ENCODE data around the gene RMC1. TPM values are rescaled to one million over a fixed set of nuclear protein-coding genes. Genes with fewer than 3 reads are reported as not detected.

Gene RMC1
- total RNA-seq, 1 experiment from 2014 or later = 38.4 TPM

DNA sequence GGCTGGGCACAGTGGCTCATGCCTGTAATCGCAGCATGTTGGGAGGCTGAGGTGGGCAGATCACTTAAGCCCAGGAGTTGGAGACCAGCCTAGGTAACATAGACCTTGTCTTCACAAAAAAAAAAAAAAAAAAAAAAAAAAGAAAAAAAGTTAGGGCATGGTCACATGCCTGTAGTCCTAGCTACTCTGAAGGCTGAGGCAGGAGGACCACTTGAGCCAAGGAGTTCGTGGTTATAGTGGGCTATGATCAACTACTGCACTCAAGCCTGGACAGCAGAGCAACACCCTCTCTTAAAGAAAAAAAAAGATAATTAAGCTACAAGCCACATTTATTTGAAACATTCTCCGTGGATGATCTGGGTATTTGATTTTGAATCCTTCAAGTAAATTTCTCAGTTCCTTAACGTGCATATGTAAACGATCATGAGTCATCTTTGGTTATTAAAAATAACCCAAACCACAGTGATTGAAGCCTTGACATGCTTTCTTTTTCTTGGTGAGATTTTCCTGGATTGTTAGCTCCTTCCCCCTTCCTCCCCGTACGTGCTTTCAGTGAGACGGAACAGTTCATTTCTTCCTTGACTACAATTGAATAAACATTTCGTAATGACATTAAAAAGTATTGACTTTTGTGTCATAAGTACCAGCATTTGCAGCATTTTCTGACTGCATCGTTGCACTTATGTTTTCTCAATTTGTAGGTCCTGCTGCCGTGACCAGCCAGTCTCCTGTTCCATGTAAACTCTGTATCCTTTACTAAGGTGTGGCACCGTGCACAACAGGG lies 20.3 kb downstream of the RMC1 start:
- H3K4me1 ChIP-seq (ENCODE audit: control insufficient read depth in 1 of 2, insufficient read depth in 2 of 2, low read length in 2 of 2) = peaks cover 0 to 5% of the 10 kb centered on the region in 2 experiments; a peak in 2 of 4 replicates
- H3K27me3 ChIP-seq (ENCODE audit: insufficient read depth, low read length) = no peaks in the 10 kb centered on the region
- H3K4me2 ChIP-seq (ENCODE audit: low read length) = no peak overlapping the region
- no peaks in the 10 kb centered on the region for H4K20me1 ChIP-seq (ENCODE audit: insufficient read depth)
- no peak for ATAC-seq
- no peak overlapping the region for H3K27ac ChIP-seq (ENCODE audit: low read depth, low read length)
- intact Hi-C loops (cut with micrococcal nuclease) = no loop called here
- H2AFZ ChIP-seq (ENCODE audit: low read depth, low read length, poor library complexity, severe bottlenecking) = no peak overlapping the region
- ChIA-PET RAD21 (ENCODE audit: low non-redundant PET in 1 of 2, low total read pairs in 2 of 2, uncharacterized antibody in 2 of 2, unreplicated experiment in 2 of 2) (interaction anchor here in 1 of 2 experiments (0.7 kb wide), 1 partner anchor 179 kb away, joined by 3 read pairs; no protein-coding TSS in a partner anchor), POLR2A (no interaction called here), CTCF (interaction anchor here (0.6 kb wide), 1 partner anchor 107 kb away, joined by 4 read pairs; no protein-coding TSS in a partner anchor)
- no TSS peak for BruUV-seq (replicated peaks)
- no peak overlapping the region for H3K4me3 ChIP-seq (replicated peaks in 1 of 2; ENCODE audit: low read depth in 1 of 2, low read length in 2 of 2)
- no peaks in the 10 kb centered on the region for H3K9me3 ChIP-seq (ENCODE audit: control insufficient read depth in 1 of 2, insufficient read depth in 1 of 2, low read depth in 1 of 2, low read length in 2 of 2)
- no peak overlapping the region for H3K9ac ChIP-seq (ENCODE audit: low read length)
- no peaks in the 10 kb centered on the region for H3K9me2 ChIP-seq (ENCODE audit: insufficient read depth)
- TF ChIP-seq SP1 (IDR thresholded peaks at IDR 0.05; ENCODE audit: low read depth) (no peak), CBX3 (IDR thresholded peaks at IDR 0.05; ENCODE audit: low read depth) (no peak), EZH2phosphoT487 (IDR thresholded peaks at IDR 0.05; ENCODE audit: borderline replicate concordance) (no peak), POLR2AphosphoS5 (IDR thresholded peaks at IDR 0.05; ENCODE audit: low read depth, low read length) (no peak)
- peaks cover 36 to 54% of the 10 kb centered on the region in 2 experiments for H3K36me3 ChIP-seq (ENCODE audit: control insufficient read depth in 1 of 2, insufficient read depth in 2 of 2, low read length in 2 of 2)
- no peak for DNase-seq (ENCODE audit: low read depth, low spot score)
- H3K79me2 ChIP-seq (ENCODE audit: insufficient read depth, low read length) = no peaks in the 10 kb centered on the region

DNA sequence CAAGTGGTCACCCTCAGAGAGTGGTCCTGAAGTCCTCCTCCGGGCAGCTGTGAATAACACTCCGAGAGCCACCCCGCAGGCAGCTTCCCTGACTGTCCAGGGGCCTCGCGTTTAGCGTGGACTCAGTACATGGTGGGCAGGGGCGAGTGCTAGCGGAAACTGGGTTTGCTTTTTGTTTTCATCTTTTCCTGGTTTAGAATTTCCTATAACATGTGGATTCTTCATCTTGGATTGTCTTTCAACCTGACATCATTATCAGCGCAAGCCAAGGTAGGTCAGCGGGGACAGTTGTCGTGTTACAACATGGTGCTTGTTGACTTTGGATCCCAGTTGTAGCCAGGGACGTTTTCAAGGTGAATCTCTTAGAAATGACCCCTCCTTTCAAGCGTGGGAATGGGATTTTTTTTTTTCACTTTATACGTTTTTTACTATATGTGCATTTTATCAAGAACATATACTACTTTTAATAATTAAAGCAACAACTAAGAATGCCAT lies 20.9 kb downstream of the RMC1 start:
- Histone ChIP-seq H3K9me3 (ENCODE audit: control insufficient read depth in 1 of 2, insufficient read depth in 1 of 2, low read depth in 1 of 2, low read length in 2 of 2) (no peaks in the 10 kb centered on the region), H3K9me2 (ENCODE audit: insufficient read depth) (no peaks in the 10 kb centered on the region), H3K4me2 (ENCODE audit: low read length) (no peak overlapping the region), H3K4me1 (ENCODE audit: control insufficient read depth in 1 of 2, insufficient read depth in 2 of 2, low read length in 2 of 2) (peaks cover 4 to 11% of the 10 kb centered on the region in 2 experiments), H4K20me1 (ENCODE audit: insufficient read depth) (no peaks in the 10 kb centered on the region), H3K27ac (ENCODE audit: low read depth, low read length) (no peak overlapping the region), H3K79me2 (ENCODE audit: insufficient read depth, low read length) (no peaks in the 10 kb centered on the region), H3K9ac (ENCODE audit: low read length) (no peak overlapping the region), H3K4me3 (replicated peaks in 1 of 2; ENCODE audit: low read depth in 1 of 2, low read length in 2 of 2) (no peak overlapping the region), H3K36me3 (ENCODE audit: control insufficient read depth in 1 of 2, insufficient read depth in 2 of 2, low read length in 2 of 2) (peaks cover 32 to 53% of the 10 kb centered on the region in 2 experiments), H3K27me3 (ENCODE audit: insufficient read depth, low read length) (no peaks in the 10 kb centered on the region), H2AFZ (ENCODE audit: low read depth, low read length, poor library complexity, severe bottlenecking) (no peak overlapping the region)
- ATAC-seq (no peak), DNase-seq (ENCODE audit: low read depth, low spot score) (no peak)
- RAD21 ChIA-PET (ENCODE audit: low non-redundant PET in 1 of 2, low total read pairs in 2 of 2, uncharacterized antibody in 2 of 2, unreplicated experiment in 2 of 2) = no interaction called here
- intact Hi-C loops (cut with micrococcal nuclease) = no loop called here
- POLR2A ChIA-PET = no interaction called here
- CTCF ChIA-PET = no interaction called here
- no peak for TF ChIP-seq EZH2 (IDR thresholded peaks at IDR 0.05)
- TF ChIP-seq YY1 (IDR thresholded peaks at IDR 0.05; ENCODE audit: extremely low read depth, insufficient replicate concordance, low read depth, low read length) = no peak
- TF ChIP-seq ELF1 (IDR thresholded peaks at IDR 0.05; ENCODE audit: borderline replicate concordance, low read depth) = no peak
- TF ChIP-seq RAD21 (IDR thresholded peaks at IDR 0.05; ENCODE audit: low read depth) = no peak
- TF ChIP-seq POLR2AphosphoS5 (IDR thresholded peaks at IDR 0.05; ENCODE audit: low read depth, low read length) = no peak
- TF ChIP-seq JUND (IDR thresholded peaks at IDR 0.05) = no peak
- TF ChIP-seq, protein P1, sequence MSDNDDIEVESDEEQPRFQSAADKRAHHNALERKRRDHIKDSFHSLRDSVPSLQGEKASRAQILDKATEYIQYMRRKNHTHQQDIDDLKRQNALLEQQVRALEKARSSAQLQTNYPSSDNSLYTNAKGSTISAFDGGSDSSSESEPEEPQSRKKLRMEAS (IDR thresholded peaks at IDR 0.05) = no peak
- no peak for TF ChIP-seq REST (IDR thresholded peaks at IDR 0.05; ENCODE audit: low read depth)
- no peak for TF ChIP-seq CBX3 (IDR thresholded peaks at IDR 0.05; ENCODE audit: low read depth)
- no peak for TF ChIP-seq FOSL1 (IDR thresholded peaks at IDR 0.05; ENCODE audit: low read depth)
- TF ChIP-seq ZFX (IDR thresholded peaks at IDR 0.05) = no peak
- BruUV-seq (replicated peaks) = no TSS peak

Measured in HCT116 (cell line).